Progenitor cell of endocrine pancreas (in vitro differentiated cells): ENCODE results near the gene LTB4R2. TPM values are rescaled to one million over a fixed set of nuclear protein-coding genes. Genes with fewer than 3 reads are reported as not detected.

Experiments
- DNase-seq: peaks from one replicate; pipeline ENCODE4 v3.0.0; 2021; ENCODE audit warnings: low spot score; ENCODE audit not compliant: unreplicated experiment
- H3K27ac Mint-ChIP-seq: 2 replicates; pipeline ENCODE4 v1.8.0; 2021; ENCODE audit warnings: mild to moderate bottlenecking, moderate library complexity, mixed read lengths
- H3K27me3 Mint-ChIP-seq: 2 replicates; pipeline ENCODE4 v1.8.0; 2021; ENCODE audit warnings: mixed read lengths
- H3K36me3 Mint-ChIP-seq: 2 replicates; pipeline ENCODE4 v1.8.0; 2022; ENCODE audit warnings: mixed read lengths; ENCODE audit not compliant: insufficient read depth
- H3K4me1 Mint-ChIP-seq: 2 replicates; pipeline ENCODE4 v1.8.0; 2021; ENCODE audit warnings: low read depth, mixed read lengths
- H3K4me3 Mint-ChIP-seq: 2 replicates; pipeline ENCODE4 v1.8.0; 2021; ENCODE audit warnings: low read depth, mild to moderate bottlenecking, moderate library complexity, mixed read lengths
- H3K9me3 Mint-ChIP-seq: 2 replicates; pipeline ENCODE4 v1.8.0; 2021; ENCODE audit warnings: low read depth, mixed read lengths
- CTCF ChIP-seq: fragments of 200-600 bp; sonication (generic); IDR thresholded peaks from one replicate; pipeline ENCODE4 v1.5.0; 2021; ENCODE audit warnings: antibody characterized with exemption, mild to moderate bottlenecking; ENCODE audit not compliant: unreplicated experiment
- long read RNA-seq: library from polyadenylated mRNA; unstranded; transcript quantifications from one replicate; pipeline ENCODE4 v2.0.0, GENCODE V29; 2020
- total RNA-seq: library from RNA; stranded (reverse); gene quantifications from 2 replicates; pipeline ENCODE4 v1.2.1, GENCODE V29; 2021

Gene LTB4R2
- 11.0 and 11.3 TPM in 2 replicates for total RNA-seq
- long read RNA-seq: 0 reads

GRCh38 chr14:24309538-24310264 is at the start of gene LTB4R2:
TSS of gene LTB4R2 (plus strand) at chr14:24310140. CDS start at chr14:24310665, 525 bp downstream.
- Mint-ChIP-seq H3K27ac (no peak within 1 kb of the TSS), H3K4me3 (no peak within 1 kb of the TSS), H3K9me3 (no peaks in the 10 kb centered on the region)

GRCh38 chr14:24260780-24261157 is 49.2 kb upstream of the LTB4R2 start:
- no peaks in the 10 kb centered on the region for H3K9me3 Mint-ChIP-seq
- H3K4me1 Mint-ChIP-seq: no peaks in the 10 kb centered on the region
- H3K27me3 Mint-ChIP-seq: no peaks in the 10 kb centered on the region
- H3K27ac Mint-ChIP-seq: no peak overlapping the region
- DNase-seq: no peak
- no peaks in the 10 kb centered on the region for H3K36me3 Mint-ChIP-seq
- H3K4me3 Mint-ChIP-seq: no peak overlapping the region
- TF ChIP-seq CTCF: no peak

More at GRCh38 chr14:24309538-24310264, at the start of gene LTB4R2:
- Mint-ChIP-seq H3K4me1 (peaks cover 15% of the 10 kb centered on the region), H3K27me3 (no peaks in the 10 kb centered on the region), H3K36me3 (peaks cover 7% of the 10 kb centered on the region)
- DNase-seq: no peak
- TF ChIP-seq CTCF: no peak

GRCh38 chr14:24261256-24261968 is 48.5 kb upstream of the LTB4R2 start:
- Mint-ChIP-seq H3K9me3 (no peaks in the 10 kb centered on the region), H3K27ac (no peak overlapping the region), H3K27me3 (no peaks in the 10 kb centered on the region), H3K36me3 (no peaks in the 10 kb centered on the region), H3K4me3 (no peak overlapping the region), H3K4me1 (no peaks in the 10 kb centered on the region)
- TF ChIP-seq CTCF: no peak
- DNase-seq: no peak

- no peak overlapping the region for H3K4me3 Mint-ChIP-seq
- DNase-seq: no peak
- no peaks in the 10 kb centered on the region for H3K27me3 Mint-ChIP-seq
- no peak for TF ChIP-seq CTCF
- no peak overlapping the region for H3K27ac Mint-ChIP-seq
- H3K9me3 Mint-ChIP-seq: no peaks in the 10 kb centered on the region
- no peaks in the 10 kb centered on the region for H3K4me1 Mint-ChIP-seq
- peaks cover under 1% of the 10 kb centered on the region for H3K36me3 Mint-ChIP-seq
Measured at GRCh38 chr14:24261969-24262327, 48.0 kb upstream of the LTB4R2 start.

GRCh38 chr14:24262821-24263733 is 46.9 kb upstream of the LTB4R2 start, which contains the start of gene TGM1:
TSS of gene TGM1 (minus strand) at chr14:24263177. CDS start at chr14:24262352, 825 bp downstream.
- Mint-ChIP-seq H3K4me3 (no peak within 1 kb of the TSS), H3K36me3 (peaks cover 5% of the 10 kb centered on the region), H3K27me3 (no peaks in the 10 kb centered on the region), H3K9me3 (no peaks in the 10 kb centered on the region), H3K27ac (no peak within 1 kb of the TSS), H3K4me1 (no peaks in the 10 kb centered on the region)
- DNase-seq: no peak
- no peak for TF ChIP-seq CTCF
